K562 (cell line): Measurements from ENCODE around the gene SYT13. TPM values are rescaled to one million over a fixed set of nuclear protein-coding genes. Genes with fewer than 3 reads are reported as not detected.

Experiments used
- ATAC-seq: fragments of 200-7000 bp; cut with Tn5 transposase; 3 replicates; pipeline ENCODE4 v1.9.1; 2020; ENCODE audit warnings: moderate library complexity
- BruUV-seq: library from RNA; stranded (reverse); fragments of 400-500 nt; replicated peaks from 2 replicates; lab custom pipeline; 2021; lab: Mats Ljungman, UMichigan
- CTCF ChIA-PET: fragments of 300-600 bp; formaldehyde crosslinking; extraction: SDS; loops from one replicate; lab custom pipeline; 2021; ENCODE audit warnings: low intra/inter-chr PET ratio; lab: Yijun Ruan, JAX
- POLR2A ChIA-PET: fragments of 300-600, 350-650 bp; sonication (Branson Sonifier 250); formaldehyde crosslinking; extraction: SDS; loops from one replicate; lab custom pipeline; 2021; ENCODE audit warnings: antibody characterized with exemption, inconsistent platforms; lab: Yijun Ruan, JAX
- DNase-seq, 4 experiments: peaks; one replicate each; pipeline versions ENCODE4 v3.0.0 to v3.0.0-alpha.2; 2011 to 2018; ENCODE audit warnings: low spot score in 3 of 4, mixed read lengths in 3 of 4; ENCODE audit errors: extremely low read depth in 1 of 4
- FAIRE-seq: peaks from 2 replicates; lab custom pipeline; 2011; peaks lifted over from hg19 to GRCh38; lab: Jason Lieb, UNC
- H2AFZ ChIP-seq: 2 replicates; pipeline ENCODE4 v1.6.0; 2011; ENCODE audit warnings: low read depth, low read length, control low read depth, inconsistent platforms
- H3K27ac ChIP-seq: fragments of 200-600 bp; 3 replicates; pipeline ENCODE4 v1.8.0; 2011; ENCODE audit warnings: low read depth, mild to moderate bottlenecking, control low read depth, inconsistent platforms, low read length, moderate library complexity, mixed read lengths; ENCODE audit errors: extremely low read depth
- H3K27me3 ChIP-seq, 2 experiments: fragments of 300-600 bp in 1 of 2; 2 replicates in 1 of 2; 3 replicates in 1 of 2; pipeline versions ENCODE4 v1.6.0 to v1.8.0; 2011; ENCODE audit warnings: inconsistent platforms in 2 of 2, low read length in 2 of 2, mild to moderate bottlenecking in 1 of 2, mixed read lengths in 1 of 2, moderate library complexity in 1 of 2; ENCODE audit not compliant: control insufficient read depth in 2 of 2, insufficient read depth in 2 of 2
- H3K36me3 ChIP-seq: fragments of 300-600 bp; 3 replicates; pipeline ENCODE4 v1.8.0; 2011; ENCODE audit warnings: mild to moderate bottlenecking, low read length, inconsistent platforms; ENCODE audit not compliant: control insufficient read depth, insufficient read depth
- H3K4me1 ChIP-seq, 2 experiments: fragments of 200-600 bp in 1 of 2; replicated peaks in 1 of 2; 2 replicates in 1 of 2; 3 replicates in 1 of 2; pipeline versions ENCODE4 v1.5.1 to v1.8.0; 2011; ENCODE audit warnings: inconsistent platforms in 2 of 2, low read length in 2 of 2, mild to moderate bottlenecking in 1 of 2, mixed read lengths in 1 of 2, moderate library complexity in 1 of 2; ENCODE audit not compliant: control insufficient read depth in 2 of 2, insufficient read depth in 2 of 2
- H3K4me2 ChIP-seq: 2 replicates; pipeline ENCODE4 v1.6.1; 2011; ENCODE audit warnings: low read length, control low read depth, inconsistent platforms, mixed read lengths; ENCODE audit not compliant: insufficient read depth
- H3K4me3 ChIP-seq: fragments of 200-600 bp; sonication (generic), shearing (Covaris generic); 2 replicates; pipeline ENCODE4 v1.5.1; 2016; ENCODE audit warnings: control low read depth, inconsistent platforms
- H3K79me2 ChIP-seq: fragments of 200-600 bp; 3 replicates; pipeline ENCODE4 v1.8.0; 2011; ENCODE audit warnings: low read length, inconsistent platforms; ENCODE audit not compliant: control insufficient read depth, insufficient read depth
- H3K9ac ChIP-seq, 2 experiments: 2 replicates each; pipeline versions ENCODE4 v1.6.0 to v1.6.1; 2011; ENCODE audit warnings: low read depth in 2 of 2, low read length in 2 of 2, control low read depth in 1 of 2, inconsistent platforms in 1 of 2, mild to moderate bottlenecking in 1 of 2, mixed read lengths in 1 of 2; ENCODE audit not compliant: insufficient read depth in 1 of 2
- H3K9me1 ChIP-seq: one replicate; pipeline ENCODE4 v1.6.0; 2011; ENCODE audit warnings: inconsistent platforms, mild to moderate bottlenecking, low read length, moderate library complexity; ENCODE audit not compliant: control insufficient read depth, insufficient read depth
- H3K9me3 ChIP-seq: replicated peaks from 2 replicates; pipeline ENCODE4 v1.5.1; 2011; ENCODE audit warnings: low read depth, low read length, inconsistent platforms; ENCODE audit not compliant: control insufficient read depth, insufficient read depth
- H4K20me1 ChIP-seq: replicated peaks from 2 replicates; pipeline ENCODE4 v1.6.1; 2011; ENCODE audit warnings: low read length, inconsistent platforms, mixed read lengths; ENCODE audit not compliant: control insufficient read depth, insufficient read depth
- CBX8 ChIP-seq: fragments of 200-600 bp; sonication (generic); IDR thresholded peaks from 2 replicates; pipeline ENCODE4 v1.6.1; 2012; ENCODE audit warnings: borderline replicate concordance, mixed run types, low read depth, mild to moderate bottlenecking, moderate library complexity, mixed read lengths, low read length, control low read depth, inconsistent platforms; ENCODE audit not compliant: poor library complexity, severe bottlenecking; ENCODE audit errors: extremely low read depth
- CREB3 ChIP-seq: fragments of 450-650 bp; conservative IDR thresholded peaks from 2 replicates; pipeline ENCODE4 v1.6.1; 2016; ENCODE audit warnings: missing genetic modification characterization, low read depth, mild to moderate bottlenecking, missing compliant biosample characterization, moderate library complexity
- MTA2 ChIP-seq: fragments of 450-650 bp; IDR thresholded peaks from 2 replicates; pipeline ENCODE4 v1.6.1; 2016; ENCODE audit warnings: low read depth
- THRB ChIP-seq: fragments of 450-650 bp; formaldehyde crosslinking; conservative IDR thresholded peaks from 2 replicates; pipeline ENCODE4 v1.4.0; 2022; ENCODE audit warnings: mild to moderate bottlenecking, missing genetic modification characterization
- ZBTB40 ChIP-seq, 2 experiments: fragments of 450-650 bp in 1 of 2; sonication (generic) in 1 of 2; formaldehyde crosslinking in 1 of 2; IDR thresholded peaks; 2 replicates each; pipeline versions ENCODE4 v1.7.1 to v1.9.0; 2016 to 2022; ENCODE audit warnings: inconsistent platforms in 1 of 2, mild to moderate bottlenecking in 1 of 2, missing genetic modification reagents in 1 of 2
- WGBS: fragments of 100-300 bp; shearing (Covaris generic); methylation state at CpG from one replicate; pipeline ENCODE4 v1.1.6; 2016; ENCODE audit warnings: low coverage, mixed read lengths; ENCODE audit not compliant: insufficient coverage; ENCODE audit errors: missing lambda C conversion rate; 5-methylcytosine and 5-hydroxymethylcytosine counted together
- in situ Hi-C: fragments of 300-500 bp; cut with MboI; formaldehyde crosslinking; loops from 4 replicates; pipeline ENCODE4 v1.15.0; 2018; ENCODE audit warnings: inconsistent platforms, mixed read lengths
- intact Hi-C: fragments of 100-400 bp; cut with micrococcal nuclease; formaldehyde crosslinking; loops from 2 replicates; pipeline ENCODE4 v1.14.2; 2022
- polyA plus RNA-seq, 8 experiments: library from polyadenylated mRNA; depleted of rRNA in 4 of 8; stranded (reverse) in 5 of 8; unstranded in 3 of 8; fragments of >200 nt; fragmentation: Nextera tagmentation in 2 of 8; fragmentation: Illumina TruSeq in 1 of 8; extraction: Ambion mirVana in 2 of 8; extraction: Trizol in 1 of 8; gene quantifications; 2 replicates each; pipeline versions ENCODE4 v1.2.1 to v1.2.3, GENCODE V29; 2011 to 2014; ENCODE audit warnings: inconsistent platforms in 1 of 8, missing spikeins in 1 of 8
- total RNA-seq, 7 experiments: library from RNA; depleted of rRNA in 6 of 7; stranded (reverse); fragments of >200 nt in 6 of 7; fragmentation: Illumina TruSeq in 2 of 7; extraction: Trizol in 2 of 7; gene quantifications; 2 replicates each; pipeline versions ENCODE4 v1.2.1 to v1.2.3, GENCODE V29; 2011 to 2021; ENCODE audit warnings: low replicate concordance in 1 of 7

The SYT13 gene
- total and polyA plus RNA-seq, 9 of the 15 experiments (the other 6 are each of a cell fraction or from before 2014, with no cell fraction given): under 0.01 to 0.13 (median 0.08) TPM; not detected in 2

GRCh38 chr11:45270946-45271716, 15.0 kb downstream of the SYT13 start:
- in situ Hi-C loops: no loop called here
- intact Hi-C loops: no loop called here
- H3K79me2 ChIP-seq: no peaks in the 10 kb centered on the region
- no peaks in the 10 kb centered on the region for H3K36me3 ChIP-seq
- POLR2A ChIA-PET: no interaction called here
- no peaks in the 10 kb centered on the region for H3K9me3 ChIP-seq
- no peaks in the 10 kb centered on the region; a peak in 1 of 5 replicates for H3K27me3 ChIP-seq
- H3K9ac ChIP-seq: no peak overlapping the region
- DNase-seq: no peak
- WGBS: 0% methylated on average over 4 of the region's 4 CpGs
- H3K4me3 ChIP-seq: no peak overlapping the region
- no peak for ATAC-seq
- BruUV-seq: no TSS peak
- no peaks in the 10 kb centered on the region for H3K9me1 ChIP-seq
- H3K4me1 ChIP-seq: no peaks in the 10 kb centered on the region
- CTCF ChIA-PET: no interaction called here
- no peak overlapping the region for H2AFZ ChIP-seq
- no peaks in the 10 kb centered on the region for H4K20me1 ChIP-seq
- no peak overlapping the region for H3K4me2 ChIP-seq
- no peak for FAIRE-seq
- no peak overlapping the region for H3K27ac ChIP-seq
- TF ChIP-seq ZBTB40 (IDR thresholded peaks at IDR 0.05): no peak
- TF ChIP-seq ZBTB40 (CRISPR knock-in tag; IDR thresholded peaks at IDR 0.05): no peak
- no peak for TF ChIP-seq THRB (CRISPR knock-in tag)
- TF ChIP-seq CREB3 (tag): no peak
- TF ChIP-seq CBX8: no peak
- TF ChIP-seq MTA2: no peak
